ENCODE results near the gene KCNN1.
A peak's percentile ranks its signal among the peaks of the same experiment; 100 is the strongest.

KCNN1 gene

GRCh38 chr19:17950310-17951156, 16.4 kb upstream of the KCNN1 start:
- Histone ChIP-seq H3K4me2 (ENCODE audit: low read length) (peak overlapping the region; percentile 34; the same call in 1 of the 2 replicates), H3K4me1 (ENCODE audit: insufficient read depth, low read length, severe bottlenecking) (peaks cover 40% of the 10 kb centered on the region), H3K4me3 (ENCODE audit: low read depth, low read length, poor library complexity, severe bottlenecking) (no peak overlapping the region), H2AFZ (ENCODE audit: low read length) (no peak overlapping the region), H3K9me2 (ENCODE audit: low read depth, low read length) (no peaks in the 10 kb centered on the region), H3K27ac (ENCODE audit: low read depth, low read length, poor library complexity, severe bottlenecking) (no peak overlapping the region), H3K27me3 (ENCODE audit: insufficient read depth, low read length) (peaks cover 18% of the 10 kb centered on the region; the same call in 1 of the 2 replicates), H3F3A (ENCODE audit: insufficient read depth, low read length) (no peaks in the 10 kb centered on the region), H4K20me1 (ENCODE audit: insufficient read depth, low read length) (no peaks in the 10 kb centered on the region), H3K79me2 (ENCODE audit: insufficient read depth, low read length) (no peaks in the 10 kb centered on the region), H3K9me3 (ENCODE audit: low read length) (no peaks in the 10 kb centered on the region), H3K36me3 (ENCODE audit: insufficient read depth, low read length) (no peaks in the 10 kb centered on the region), H3K9ac (ENCODE audit: low read length) (no peak overlapping the region)
- TF ChIP-seq CTCF (IDR thresholded peaks at IDR 0.05; ENCODE audit: low read length) (no peak), EZH2 (IDR thresholded peaks at IDR 0.05; ENCODE audit: borderline replicate concordance, low read length) (no peak)

GRCh38 chr19:17951157-17951989, 15.5 kb upstream of the KCNN1 start:
- no peak overlapping the region for H3K27ac ChIP-seq (ENCODE audit: low read depth, low read length, poor library complexity, severe bottlenecking)
- no peak overlapping the region for H2AFZ ChIP-seq (ENCODE audit: low read length)
- no peaks in the 10 kb centered on the region for H3K79me2 ChIP-seq (ENCODE audit: insufficient read depth, low read length)
- H3K9me2 ChIP-seq (ENCODE audit: low read depth, low read length): no peaks in the 10 kb centered on the region
- H3K4me3 ChIP-seq (ENCODE audit: low read depth, low read length, poor library complexity, severe bottlenecking): no peak overlapping the region
- peaks cover 18% of the 10 kb centered on the region; the same call in 1 of the 2 replicates for H3K27me3 ChIP-seq (ENCODE audit: insufficient read depth, low read length)
- H4K20me1 ChIP-seq (ENCODE audit: insufficient read depth, low read length): no peaks in the 10 kb centered on the region
- H3K9ac ChIP-seq (ENCODE audit: low read length): no peak overlapping the region
- no peak for TF ChIP-seq CTCF (IDR thresholded peaks at IDR 0.05; ENCODE audit: low read length)
- peaks cover 40% of the 10 kb centered on the region for H3K4me1 ChIP-seq (ENCODE audit: insufficient read depth, low read length, severe bottlenecking)
- H3K9me3 ChIP-seq (ENCODE audit: low read length): no peaks in the 10 kb centered on the region
- H3K4me2 ChIP-seq (ENCODE audit: low read length): peak overlapping the region; percentile 34; the same call in 1 of the 2 replicates
- H3F3A ChIP-seq (ENCODE audit: insufficient read depth, low read length): no peaks in the 10 kb centered on the region
- no peaks in the 10 kb centered on the region for H3K36me3 ChIP-seq (ENCODE audit: insufficient read depth, low read length)

GRCh38 chr19:17951990-17952976, 14.6 kb upstream of the KCNN1 start:
- TF ChIP-seq EZH2 (IDR thresholded peaks at IDR 0.05; ENCODE audit: borderline replicate concordance, low read length) (no peak), CTCF (IDR thresholded peaks at IDR 0.05; ENCODE audit: low read length) (no peak)

More at GRCh38 chr19:17951990-17952976, 14.6 kb upstream of the KCNN1 start:
- H3K36me3 ChIP-seq (ENCODE audit: insufficient read depth, low read length): no peaks in the 10 kb centered on the region
- peaks cover 34% of the 10 kb centered on the region for H3K4me1 ChIP-seq (ENCODE audit: insufficient read depth, low read length, severe bottlenecking)
- no peaks in the 10 kb centered on the region for H3K79me2 ChIP-seq (ENCODE audit: insufficient read depth, low read length)
- H3K9ac ChIP-seq (ENCODE audit: low read length): no peak overlapping the region
- no peak overlapping the region for H3K27ac ChIP-seq (ENCODE audit: low read depth, low read length, poor library complexity, severe bottlenecking)
- peaks cover 18% of the 10 kb centered on the region; the same call in 1 of the 2 replicates for H3K27me3 ChIP-seq (ENCODE audit: insufficient read depth, low read length)
- no peaks in the 10 kb centered on the region for H4K20me1 ChIP-seq (ENCODE audit: insufficient read depth, low read length)
- H3K9me3 ChIP-seq (ENCODE audit: low read length): no peaks in the 10 kb centered on the region
- H3K4me3 ChIP-seq (ENCODE audit: low read depth, low read length, poor library complexity, severe bottlenecking): no peak overlapping the region
- H3F3A ChIP-seq (ENCODE audit: insufficient read depth, low read length): no peaks in the 10 kb centered on the region
- no peaks in the 10 kb centered on the region for H3K9me2 ChIP-seq (ENCODE audit: low read depth, low read length)
- peak overlapping the region; percentile 20; the same call in 1 of the 2 replicates for H3K4me2 ChIP-seq (ENCODE audit: low read length)
- H2AFZ ChIP-seq (ENCODE audit: low read length): no peak overlapping the region
